Gastroesophageal sphincter (tissue), 4 donors: ENCODE measurements around the gene CSF2RB. TPM values are rescaled to one million over a fixed set of nuclear protein-coding genes. Genes with fewer than 3 reads are reported as not detected.

ENCODE experiments used
- ATAC-seq: fragments of 150-250 bp; one replicate; pipeline ENCODE4 v1.9.1; 2016; ENCODE audit warnings: mild to moderate bottlenecking, moderate library complexity
- H3K27ac ChIP-seq, 4 donors: fragments of 200-600 bp; sonication (generic) in 3 of 4; 1 replicate in 3 of 4; 2 replicates in 1 of 4; pipeline ENCODE4 v1.5.1; 2016 to 2019
- H3K27me3 ChIP-seq: fragments of 200-600 bp; sonication (generic); one replicate; pipeline ENCODE4 v1.5.1; 2019
- H3K36me3 ChIP-seq, 2 donors: fragments of 200-600 bp; sonication (generic); one replicate each; pipeline ENCODE4 v1.5.1; 2019; ENCODE audit warnings: control low read depth in 1 of 2
- H3K4me1 ChIP-seq, 3 donors: fragments of 200-600 bp; sonication (generic); 1 replicate in 2 of 3; 2 replicates in 1 of 3; pipeline ENCODE4 v1.5.1; 2016 to 2019; ENCODE audit warnings: control low read depth in 2 of 3
- H3K4me3 ChIP-seq, 2 donors: fragments of 200-600 bp; sonication (generic); one replicate each; pipeline ENCODE4 v1.5.1; 2019; ENCODE audit warnings: mild to moderate bottlenecking in 1 of 2, moderate library complexity in 1 of 2
- H3K9me3 ChIP-seq, 3 donors: fragments of 200-600 bp; sonication (generic); one replicate each; pipeline ENCODE4 v1.5.1; 2017 to 2019; ENCODE audit warnings: control low read depth in 2 of 3
- EP300 ChIP-seq: sonication (generic); formaldehyde crosslinking; IDR thresholded peaks from one replicate; pipeline ENCODE4 v1.6.1; 2017; ENCODE audit warnings: antibody characterized with exemption, mild to moderate bottlenecking
- POLR2A ChIP-seq, 2 donors: fragments of 450-650 bp; IDR thresholded peaks; one replicate each; pipeline ENCODE4 v1.6.1; 2017; ENCODE audit warnings: antibody characterized with exemption in 2 of 2, mild to moderate bottlenecking in 2 of 2, moderate library complexity in 1 of 2
- POLR2AphosphoS5 ChIP-seq: sonication (generic); formaldehyde crosslinking; IDR thresholded peaks from one replicate; pipeline ENCODE4 v1.6.1; 2017; ENCODE audit warnings: antibody characterized with exemption
- WGBS, 2 donors: methylation state at CpG; one replicate each; pipeline ENCODE4 v1.1.5; 2018; ENCODE audit warnings: low coverage in 1 of 2; 5-methylcytosine and 5-hydroxymethylcytosine counted together
- total RNA-seq, 4 donors: library from RNA; depleted of rRNA; stranded (reverse); fragments of >200 nt; gene quantifications; one replicate each; pipeline ENCODE4 v1.1.0, GENCODE V29; 2016
- TF ChIP-seq, protein P1 (sequence below), 4 experiments: fragments of 200-600 bp in 2 of 4; fragments of 450-650 bp in 2 of 4; sonication (generic) in 1 of 4; IDR thresholded peaks; one replicate each; pipeline ENCODE4 v1.5.1; 2017 to 2019; ENCODE audit warnings: antibody characterized with exemption in 4 of 4, mild to moderate bottlenecking in 2 of 4, moderate library complexity in 2 of 4

CSF2RB gene
- total RNA-seq, 4 donors from 2014 or later: 1.4 to 12.0 (median 4.0) TPM

DNA sequence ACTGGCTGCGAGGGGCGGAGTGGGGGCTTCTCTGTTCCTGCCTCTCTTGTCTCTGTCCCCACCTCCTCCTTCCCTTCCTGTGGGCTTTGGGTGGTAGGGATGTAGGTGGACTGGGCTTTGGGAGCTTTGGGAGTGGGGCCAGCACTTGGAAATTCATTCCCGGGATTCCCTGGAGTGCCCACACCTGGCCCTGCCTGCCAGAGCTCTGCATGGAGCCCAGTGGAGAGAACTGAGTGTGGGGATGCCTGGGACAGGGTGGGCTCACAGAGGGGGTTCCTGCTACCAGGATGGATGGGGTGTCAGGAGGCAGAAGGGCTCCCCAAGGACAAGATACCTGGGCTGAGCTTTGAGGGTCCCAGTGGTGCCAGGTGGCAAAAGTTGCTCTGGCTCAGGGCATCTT is 22.3 kb downstream of the CSF2RB start:
- peaks cover 15% of the 10 kb centered on the region for H3K27me3 ChIP-seq

DNA sequence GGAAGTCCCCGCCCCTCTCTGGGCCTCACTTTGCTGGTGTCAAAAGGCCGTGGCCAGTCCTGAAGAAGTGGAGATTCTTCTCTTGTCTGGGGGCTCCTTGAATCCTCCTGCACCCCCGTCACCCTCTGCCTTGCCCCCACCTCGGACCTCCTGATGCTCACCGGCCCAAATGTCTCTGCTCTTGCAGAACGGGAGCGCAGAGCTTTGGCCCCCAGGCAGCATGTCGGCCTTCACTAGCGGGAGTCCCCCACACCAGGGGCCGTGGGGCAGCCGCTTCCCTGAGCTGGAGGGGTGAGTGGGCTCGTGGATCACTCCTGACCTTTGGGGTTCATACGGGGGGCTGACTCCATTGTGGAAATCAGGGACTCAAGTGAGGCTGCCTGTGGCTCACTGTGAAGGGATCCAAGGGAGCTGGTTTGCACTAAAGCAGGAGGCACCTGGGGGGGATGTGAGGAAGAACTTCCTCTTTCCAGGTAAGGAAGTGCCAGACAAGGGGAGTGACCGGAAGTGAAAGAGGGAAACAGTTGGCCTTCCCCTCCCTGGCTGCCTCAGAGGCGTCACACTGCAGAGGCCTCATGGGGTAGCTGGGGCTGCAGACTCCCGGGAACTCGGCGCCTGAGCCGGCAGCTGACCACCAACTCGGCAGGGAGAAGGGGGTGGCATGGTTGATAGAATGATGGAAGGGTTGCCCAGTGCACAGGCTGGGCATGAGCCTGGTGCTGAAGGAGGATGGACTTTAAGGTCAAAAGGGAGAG is 23.1 kb downstream of the CSF2RB start:
- no peaks in the 10 kb centered on the region for H3K9me3 ChIP-seq
- TF ChIP-seq, protein P1, sequence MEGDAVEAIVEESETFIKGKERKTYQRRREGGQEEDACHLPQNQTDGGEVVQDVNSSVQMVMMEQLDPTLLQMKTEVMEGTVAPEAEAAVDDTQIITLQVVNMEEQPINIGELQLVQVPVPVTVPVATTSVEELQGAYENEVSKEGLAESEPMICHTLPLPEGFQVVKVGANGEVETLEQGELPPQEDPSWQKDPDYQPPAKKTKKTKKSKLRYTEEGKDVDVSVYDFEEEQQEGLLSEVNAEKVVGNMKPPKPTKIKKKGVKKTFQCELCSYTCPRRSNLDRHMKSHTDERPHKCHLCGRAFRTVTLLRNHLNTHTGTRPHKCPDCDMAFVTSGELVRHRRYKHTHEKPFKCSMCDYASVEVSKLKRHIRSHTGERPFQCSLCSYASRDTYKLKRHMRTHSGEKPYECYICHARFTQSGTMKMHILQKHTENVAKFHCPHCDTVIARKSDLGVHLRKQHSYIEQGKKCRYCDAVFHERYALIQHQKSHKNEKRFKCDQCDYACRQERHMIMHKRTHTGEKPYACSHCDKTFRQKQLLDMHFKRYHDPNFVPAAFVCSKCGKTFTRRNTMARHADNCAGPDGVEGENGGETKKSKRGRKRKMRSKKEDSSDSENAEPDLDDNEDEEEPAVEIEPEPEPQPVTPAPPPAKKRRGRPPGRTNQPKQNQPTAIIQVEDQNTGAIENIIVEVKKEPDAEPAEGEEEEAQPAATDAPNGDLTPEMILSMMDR (IDR thresholded peaks at IDR 0.05): no peak
- TF ChIP-seq EP300 (no peak), POLR2AphosphoS5 (no peak), POLR2A (IDR thresholded peaks at IDR 0.05) (no peak)
- H3K4me3 ChIP-seq: no peak overlapping the region
- peaks cover 15% of the 10 kb centered on the region for H3K27me3 ChIP-seq
- no peak for ATAC-seq
- H3K27ac ChIP-seq: no peak overlapping the region
- peaks cover 0 to 7% of the 10 kb centered on the region in 2 donors for H3K36me3 ChIP-seq
- H3K4me1 ChIP-seq: no peaks in the 10 kb centered on the region
- 75 to 86% methylated on average over 2 to 4 of the region's 20 CpGs for WGBS, 2 donors

More for the DNA sequence above, 22.3 kb downstream of the CSF2RB start:
- Histone ChIP-seq H3K4me3 (no peak overlapping the region), H3K4me1 (no peaks in the 10 kb centered on the region), H3K9me3 (no peaks in the 10 kb centered on the region), H3K27ac (no peak overlapping the region), H3K36me3 (peaks cover 0 to 7% of the 10 kb centered on the region in 2 donors)
- no peak for TF ChIP-seq POLR2AphosphoS5
- TF ChIP-seq EP300: no peak
- WGBS, 2 donors: no CpG with 5 or more reads among the region's 3 CpGs
- no peak for ATAC-seq

DNA sequence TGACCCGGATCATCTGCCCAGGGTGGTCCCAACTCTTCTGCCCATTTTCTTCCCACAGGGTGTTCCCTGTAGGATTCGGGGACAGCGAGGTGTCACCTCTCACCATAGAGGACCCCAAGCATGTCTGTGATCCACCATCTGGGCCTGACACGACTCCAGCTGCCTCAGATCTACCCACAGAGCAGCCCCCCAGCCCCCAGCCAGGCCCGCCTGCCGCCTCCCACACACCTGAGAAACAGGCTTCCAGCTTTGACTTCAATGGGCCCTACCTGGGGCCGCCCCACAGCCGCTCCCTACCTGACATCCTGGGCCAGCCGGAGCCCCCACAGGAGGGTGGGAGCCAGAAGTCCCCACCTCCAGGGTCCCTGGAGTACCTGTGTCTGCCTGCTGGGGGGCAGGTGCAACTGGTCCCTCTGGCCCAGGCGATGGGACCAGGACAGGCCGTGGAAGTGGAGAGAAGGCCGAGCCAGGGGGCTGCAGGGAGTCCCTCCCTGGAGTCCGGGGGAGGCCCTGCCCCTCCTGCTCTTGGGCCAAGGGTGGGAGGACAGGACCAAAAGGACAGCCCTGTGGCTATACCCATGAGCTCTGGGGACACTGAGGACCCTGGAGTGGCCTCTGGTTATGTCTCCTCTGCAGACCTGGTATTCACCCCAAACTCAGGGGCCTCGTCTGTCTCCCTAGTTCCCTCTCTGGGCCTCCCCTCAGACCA is 24.0 kb downstream of the CSF2RB start:
- Histone ChIP-seq H3K4me3 (no peak overlapping the region), H3K27me3 (peaks cover 22% of the 10 kb centered on the region)
- ATAC-seq: no peak

DNA sequence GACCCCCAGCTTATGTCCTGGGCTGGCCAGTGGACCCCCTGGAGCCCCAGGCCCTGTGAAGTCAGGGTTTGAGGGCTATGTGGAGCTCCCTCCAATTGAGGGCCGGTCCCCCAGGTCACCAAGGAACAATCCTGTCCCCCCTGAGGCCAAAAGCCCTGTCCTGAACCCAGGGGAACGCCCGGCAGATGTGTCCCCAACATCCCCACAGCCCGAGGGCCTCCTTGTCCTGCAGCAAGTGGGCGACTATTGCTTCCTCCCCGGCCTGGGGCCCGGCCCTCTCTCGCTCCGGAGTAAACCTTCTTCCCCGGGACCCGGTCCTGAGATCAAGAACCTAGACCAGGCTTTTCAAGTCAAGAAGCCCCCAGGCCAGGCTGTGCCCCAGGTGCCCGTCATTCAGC is 24.6 kb downstream of the CSF2RB start:
- no CpG with 5 or more reads among the region's 12 CpGs for WGBS, 2 donors
- no peak for ATAC-seq
- TF ChIP-seq POLR2AphosphoS5 (no peak), POLR2A (IDR thresholded peaks at IDR 0.05) (no peak)
- TF ChIP-seq, protein P1 (IDR thresholded peaks at IDR 0.05): no peak
- Histone ChIP-seq H3K27ac (no peak overlapping the region), H3K4me3 (no peak overlapping the region), H3K36me3 (peaks cover 0 to 2% of the 10 kb centered on the region in 2 donors), H3K27me3 (peaks cover 28% of the 10 kb centered on the region), H3K4me1 (no peaks in the 10 kb centered on the region), H3K9me3 (no peaks in the 10 kb centered on the region)

More for the DNA sequence above, 24.0 kb downstream of the CSF2RB start:
- Histone ChIP-seq H3K36me3 (peaks cover 0 to 7% of the 10 kb centered on the region in 2 donors), H3K27ac (no peak overlapping the region), H3K4me1 (no peaks in the 10 kb centered on the region), H3K9me3 (no peaks in the 10 kb centered on the region)
- WGBS, 2 donors: no CpG with 5 or more reads among the region's 14 CpGs
- no peak for TF ChIP-seq EP300
- TF ChIP-seq POLR2AphosphoS5: no peak
- TF ChIP-seq, protein P1 (IDR thresholded peaks at IDR 0.05): no peak
- no peak for TF ChIP-seq POLR2A (IDR thresholded peaks at IDR 0.05)

DNA sequence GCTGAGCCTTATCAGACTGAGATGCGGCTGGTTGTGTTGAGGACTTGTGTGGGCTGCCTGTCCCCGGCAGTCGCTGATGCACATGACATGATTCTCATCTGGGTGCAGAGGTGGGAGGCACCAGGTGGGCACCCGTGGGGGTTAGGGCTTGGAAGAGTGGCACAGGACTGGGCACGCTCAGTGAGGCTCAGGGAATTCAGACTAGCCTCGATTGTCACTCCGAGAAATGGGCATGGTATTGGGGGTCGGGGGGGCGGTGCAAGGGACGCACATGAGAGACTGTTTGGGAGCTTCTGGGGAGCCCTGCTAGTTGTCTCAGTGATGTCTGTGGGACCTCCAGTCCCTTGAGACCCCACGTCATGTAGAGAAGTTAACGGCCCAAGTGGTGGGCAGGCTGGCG is 25.5 kb downstream of the CSF2RB start:
- Histone ChIP-seq H3K27ac (no peak overlapping the region), H3K4me1 (no peaks in the 10 kb centered on the region), H3K36me3 (no peaks in the 10 kb centered on the region), H3K9me3 (no peaks in the 10 kb centered on the region), H3K27me3 (peaks cover 29% of the 10 kb centered on the region), H3K4me3 (no peak overlapping the region)
- no peak for ATAC-seq
- no peak for TF ChIP-seq EP300
- TF ChIP-seq POLR2A (IDR thresholded peaks at IDR 0.05): no peak
- TF ChIP-seq, protein P1 (IDR thresholded peaks at IDR 0.05): no peak
- 83 to 98% methylated on average over 6 to 7 of the region's 13 CpGs for WGBS, 2 donors
